Muscle layer of colon (tissue), 2 donors: ENCODE results near the gene DTX1.

ENCODE experiments used
- H3K27ac ChIP-seq: one replicate; pipeline ENCODE4 v1.7.0; 2013; ENCODE audit warnings: low read depth, mild to moderate bottlenecking, low read length, moderate library complexity
- H3K27me3 ChIP-seq, 2 donors: one replicate each; pipeline ENCODE4 v1.7.0; 2013; ENCODE audit warnings: low read length in 2 of 2, mild to moderate bottlenecking in 2 of 2; ENCODE audit not compliant: insufficient read depth in 2 of 2, control insufficient read depth in 1 of 2
- H3K36me3 ChIP-seq: one replicate; pipeline ENCODE4 v1.7.0; 2013; ENCODE audit warnings: mild to moderate bottlenecking, low read length; ENCODE audit not compliant: insufficient read depth
- H3K4me1 ChIP-seq: one replicate; pipeline ENCODE4 v1.7.0; 2013; ENCODE audit warnings: mild to moderate bottlenecking, low read length; ENCODE audit not compliant: insufficient read depth
- H3K4me3 ChIP-seq, 2 donors: one replicate each; pipeline ENCODE4 v1.7.0; 2013; ENCODE audit warnings: low read length in 2 of 2, low read depth in 1 of 2, mild to moderate bottlenecking in 1 of 2, moderate library complexity in 1 of 2
- H3K9ac ChIP-seq: one replicate; pipeline ENCODE4 v1.7.0; 2013; ENCODE audit warnings: low read length
- H3K9me3 ChIP-seq: one replicate; pipeline ENCODE4 v1.7.0; 2013; ENCODE audit warnings: mild to moderate bottlenecking, low read length
- donor health status: abdominal sarcoma.
- donor health status: Adenocarcinoma of cecum.

The DTX1 gene

GRCh38 chr12:113056631-113057488, at the start of gene DTX1:
Gene DTX1, plus strand, starts transcription at chr12:113056730. Its CDS starts 1,463 bp downstream, at chr12:113058193.
- Histone ChIP-seq H3K36me3 (no peaks in the 10 kb centered on the region), H3K9ac (no peak within 1 kb of the TSS), H3K27me3 (peaks cover 8 to 33% of the 10 kb centered on the region in 2 donors), H3K4me1 (no peaks in the 10 kb centered on the region), H3K9me3 (no peaks in the 10 kb centered on the region), H3K4me3 (no peak within 1 kb of the TSS), H3K27ac (no peak within 1 kb of the TSS)

DNA sequence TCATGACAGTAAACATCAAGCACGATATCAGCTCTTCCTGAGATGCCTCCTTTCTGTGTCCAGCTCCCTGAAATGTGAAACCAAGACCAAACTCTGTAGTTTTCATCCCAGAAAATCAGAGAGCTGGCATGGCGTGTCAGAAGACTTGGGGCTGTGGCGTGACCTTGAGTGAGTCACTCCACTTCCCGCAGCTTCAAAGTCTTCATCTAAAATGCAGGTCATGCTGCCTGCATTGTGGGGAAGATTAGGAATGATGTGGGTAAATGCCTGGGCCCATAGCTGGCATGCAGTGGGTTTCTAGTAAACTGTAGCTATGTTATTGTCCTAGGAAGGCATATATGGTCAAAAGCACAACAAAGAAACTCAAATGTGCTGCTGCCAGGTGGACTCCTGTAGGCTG, 49.4 kb upstream of the DTX1 start:
- Histone ChIP-seq H3K9ac (no peak overlapping the region), H3K4me3 (no peak overlapping the region), H3K4me1 (no peaks in the 10 kb centered on the region), H3K27me3 (no peaks in the 10 kb centered on the region), H3K27ac (no peak overlapping the region), H3K9me3 (no peaks in the 10 kb centered on the region), H3K36me3 (no peaks in the 10 kb centered on the region)

GRCh38 chr12:113010701-113011100, 45.8 kb upstream of the DTX1 start:
- H3K4me1 ChIP-seq: no peaks in the 10 kb centered on the region
- H3K9ac ChIP-seq: no peak overlapping the region
- no peaks in the 10 kb centered on the region for H3K36me3 ChIP-seq
- H3K9me3 ChIP-seq: no peaks in the 10 kb centered on the region
- H3K27ac ChIP-seq: no peak overlapping the region
- H3K27me3 ChIP-seq: no peaks in the 10 kb centered on the region
- no peak overlapping the region for H3K4me3 ChIP-seq

- Histone ChIP-seq H3K9ac (no peak overlapping the region), H3K36me3 (no peaks in the 10 kb centered on the region), H3K27me3 (no peaks in the 10 kb centered on the region), H3K27ac (no peak overlapping the region), H3K4me3 (no peak overlapping the region), H3K9me3 (no peaks in the 10 kb centered on the region), H3K4me1 (no peaks in the 10 kb centered on the region)
Observed at GRCh38 chr12:113014565-113014964, 42.0 kb upstream of the DTX1 start.

DNA sequence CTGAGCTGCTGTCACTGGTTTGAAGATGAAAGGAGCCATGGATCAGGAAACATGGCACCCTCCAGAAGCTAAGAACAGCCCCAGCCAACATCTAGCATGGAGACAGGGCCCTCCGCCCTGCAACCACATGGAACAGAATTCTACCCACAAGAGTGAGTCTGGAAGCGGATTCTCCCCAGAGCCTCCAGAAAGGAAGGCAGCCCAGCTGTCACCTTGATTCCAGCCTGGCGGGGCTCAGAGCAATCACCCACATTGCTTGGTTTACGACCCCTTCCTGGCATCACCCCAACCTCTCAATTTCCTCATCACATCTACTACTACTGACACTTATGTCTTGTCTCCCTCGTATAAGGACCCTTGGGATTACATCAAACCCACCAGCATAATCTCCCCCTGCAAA, 39.7 kb upstream of the DTX1 start:
- Histone ChIP-seq H3K9me3 (no peaks in the 10 kb centered on the region), H3K4me3 (no peak overlapping the region), H3K4me1 (no peaks in the 10 kb centered on the region), H3K9ac (no peak overlapping the region), H3K27ac (no peak overlapping the region), H3K27me3 (no peaks in the 10 kb centered on the region), H3K36me3 (no peaks in the 10 kb centered on the region)

- H3K9me3 ChIP-seq: no peaks in the 10 kb centered on the region
- H3K36me3 ChIP-seq: no peaks in the 10 kb centered on the region
- no peak overlapping the region for H3K4me3 ChIP-seq
- no peaks in the 10 kb centered on the region for H3K27me3 ChIP-seq
- no peak overlapping the region for H3K9ac ChIP-seq
- H3K27ac ChIP-seq: no peak overlapping the region
- no peaks in the 10 kb centered on the region for H3K4me1 ChIP-seq
Observed at GRCh38 chr12:113019025-113019424, 37.5 kb upstream of the DTX1 start.

- Histone ChIP-seq H3K9me3 (no peaks in the 10 kb centered on the region), H3K9ac (no peak overlapping the region), H3K27ac (no peak overlapping the region), H3K36me3 (no peaks in the 10 kb centered on the region), H3K27me3 (no peaks in the 10 kb centered on the region), H3K4me1 (no peaks in the 10 kb centered on the region), H3K4me3 (no peak overlapping the region)
Observed at GRCh38 chr12:113021500-113021899, 35.0 kb upstream of the DTX1 start.

DNA sequence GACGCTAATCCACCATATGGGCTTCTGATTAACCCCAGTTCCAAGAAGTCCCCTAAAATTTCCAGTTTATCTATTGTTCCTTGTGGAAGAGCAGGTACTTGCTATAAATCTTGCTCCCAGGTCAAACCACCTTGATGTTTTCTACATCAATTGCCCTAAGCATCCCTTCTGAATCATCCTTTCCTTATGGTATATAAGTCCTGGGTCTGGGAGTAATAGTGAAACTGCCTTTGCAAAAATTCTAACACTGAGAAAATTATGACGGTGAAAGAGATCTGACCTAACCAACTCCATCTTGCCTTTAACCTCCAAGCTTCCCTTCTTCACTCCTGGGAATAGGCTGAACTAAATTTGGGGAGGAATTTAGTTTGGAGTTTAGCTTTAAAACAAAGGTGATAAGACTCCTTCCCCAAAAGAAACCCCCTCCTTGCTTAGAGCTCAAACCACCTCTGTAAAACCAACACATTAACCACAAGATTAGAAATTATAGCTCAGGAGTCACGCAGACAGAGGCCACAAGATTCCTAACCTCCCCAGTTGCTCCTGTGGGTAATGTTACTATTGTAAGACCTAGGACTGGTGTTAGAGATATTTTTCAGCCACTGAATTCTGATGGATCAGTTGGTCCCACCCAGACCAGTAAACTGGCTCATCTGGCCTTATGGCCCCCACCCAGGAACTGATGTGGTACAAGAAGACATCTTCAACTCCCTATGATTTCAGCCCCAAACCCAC, 33.8 kb upstream of the DTX1 start:
- H3K27me3 ChIP-seq: no peaks in the 10 kb centered on the region
- no peak overlapping the region for H3K9ac ChIP-seq
- H3K4me1 ChIP-seq: no peaks in the 10 kb centered on the region
- no peaks in the 10 kb centered on the region for H3K36me3 ChIP-seq
- no peaks in the 10 kb centered on the region for H3K9me3 ChIP-seq
- no peak overlapping the region for H3K27ac ChIP-seq
- no peak overlapping the region for H3K4me3 ChIP-seq

- no peak overlapping the region for H3K4me3 ChIP-seq
Observed at GRCh38 chr12:113027726-113028125, 28.8 kb upstream of the DTX1 start.

GRCh38 chr12:113030875-113031525, 25.5 kb upstream of the DTX1 start:
- Histone ChIP-seq H3K9ac (no peak overlapping the region), H3K4me1 (no peaks in the 10 kb centered on the region), H3K27ac (no peak overlapping the region), H3K9me3 (no peaks in the 10 kb centered on the region), H3K4me3 (no peak overlapping the region), H3K36me3 (no peaks in the 10 kb centered on the region), H3K27me3 (peaks cover 0 to 4% of the 10 kb centered on the region in 2 donors)

More at GRCh38 chr12:113027726-113028125, 28.8 kb upstream of the DTX1 start:
- H3K4me1 ChIP-seq: no peaks in the 10 kb centered on the region
- H3K9ac ChIP-seq: no peak overlapping the region
- H3K9me3 ChIP-seq: no peaks in the 10 kb centered on the region
- H3K27me3 ChIP-seq: peaks cover 0 to 4% of the 10 kb centered on the region in 2 donors
- no peak overlapping the region for H3K27ac ChIP-seq
- no peaks in the 10 kb centered on the region for H3K36me3 ChIP-seq

- Histone ChIP-seq H3K4me1 (no peaks in the 10 kb centered on the region), H3K36me3 (no peaks in the 10 kb centered on the region), H3K27ac (no peak overlapping the region), H3K9me3 (no peaks in the 10 kb centered on the region), H3K4me3 (no peak overlapping the region), H3K27me3 (no peaks in the 10 kb centered on the region), H3K9ac (no peak overlapping the region)
Observed at GRCh38 chr12:113039911-113040445, 16.6 kb upstream of the DTX1 start.
